ENCODE data around the gene DSTN.
A peak's percentile ranks its signal among the peaks of the same experiment; 100 is the strongest.

GRCh38 chr20:17651760-17652388, 82.0 kb downstream of the DSTN start:
- TF ChIP-seq EZH2 (IDR thresholded peaks at IDR 0.05; ENCODE audit: low read depth, unreplicated experiment), result no peak
- 0 out of 4 replicates have a peak, but pooled peaks of 1 of the 2 experiments have one; percentile 26 for TF ChIP-seq CTCF (conservative IDR thresholded peaks at IDR 0.05; ENCODE audit: low read depth in 2 of 2)
- TF ChIP-seq POLR2AphosphoS5 (IDR thresholded peaks at IDR 0.05; ENCODE audit: low read depth), result no peak
- TF ChIP-seq EZH2phosphoT487 (IDR thresholded peaks at IDR 0.05; ENCODE audit: unreplicated experiment), result no peak

Measured in GM23338 (cell line).